GM12878 (cell line): ENCODE results near the gene TSPEAR. TPM values are rescaled to one million over a fixed set of nuclear protein-coding genes. Genes with fewer than 3 reads are reported as not detected.

Source experiments
- ATAC-seq: fragments of 200-7000 bp; cut with Tn5 transposase; 3 replicates; pipeline ENCODE4 v1.9.1; 2020; ENCODE audit warnings: mild to moderate bottlenecking, moderate library complexity
- BruUV-seq: library from RNA; stranded (reverse); fragments of 400-500 nt; replicated peaks from 2 replicates; lab custom pipeline; 2021; lab: Mats Ljungman, UMichigan
- CTCF ChIA-PET: fragments of 300-600 bp; sonication (Branson Sonifier 250); formaldehyde crosslinking; extraction: SDS; loops from one replicate; lab custom pipeline; 2021; ENCODE audit warnings: inconsistent platforms; lab: Yijun Ruan, JAX
- POLR2A ChIA-PET: fragments of 350-600 bp; formaldehyde crosslinking; extraction: SDS; loops from one replicate; lab custom pipeline; 2021; ENCODE audit warnings: inconsistent platforms; lab: Charles Lee
- RAD21 ChIA-PET: fragments of 300-600 bp; sonication (Branson Sonifier 250); formaldehyde crosslinking; loops from one replicate; lab custom pipeline; 2023; ENCODE audit warnings: antibody characterized with exemption; ENCODE audit not compliant: unreplicated experiment; lab: Charles Lee
- SMC1A ChIA-PET: fragments of 300-600 bp; sonication (Branson Sonifier 250); formaldehyde crosslinking; loops from one replicate; lab custom pipeline; 2023; ENCODE audit not compliant: unreplicated experiment, uncharacterized antibody; lab: Charles Lee
- DNase-seq: peaks from one replicate; pipeline ENCODE4 v3.0.0-alpha.2; 2011; ENCODE audit warnings: low read depth, low spot score
- FAIRE-seq: peaks from 3 replicates; lab custom pipeline; 2011; peaks lifted over from hg19 to GRCh38; lab: Jason Lieb, UNC
- H2AFZ ChIP-seq: 2 replicates; pipeline ENCODE4 v1.6.0; 2011; ENCODE audit warnings: low read depth, low read length, control low read depth; ENCODE audit not compliant: control insufficient read depth
- H3K27ac ChIP-seq: 2 replicates; pipeline ENCODE4 v1.5.1; 2011; ENCODE audit warnings: control low read depth; ENCODE audit not compliant: control insufficient read depth, insufficient read depth
- H3K27me3 ChIP-seq, 2 experiments: replicated peaks in 1 of 2; 2 replicates each; pipeline versions ENCODE4 v1.6.0 to v1.6.1; 2011; ENCODE audit warnings: low read length in 1 of 2; ENCODE audit not compliant: control insufficient read depth in 2 of 2, insufficient read depth in 2 of 2
- H3K36me3 ChIP-seq, 2 experiments: 2 replicates each; pipeline ENCODE4 v1.5.1; 2011; ENCODE audit warnings: low read length in 1 of 2; ENCODE audit not compliant: control insufficient read depth in 2 of 2, insufficient read depth in 2 of 2
- H3K4me1 ChIP-seq: 2 replicates; pipeline ENCODE4 v1.6.1; 2011; ENCODE audit warnings: mild to moderate bottlenecking, low read length, moderate library complexity, mixed read lengths; ENCODE audit not compliant: control insufficient read depth, insufficient read depth
- H3K4me2 ChIP-seq: 2 replicates; pipeline ENCODE4 v1.6.0; 2011; ENCODE audit warnings: control low read depth; ENCODE audit not compliant: control insufficient read depth, insufficient read depth
- H3K4me3 ChIP-seq: fragments of 200-600 bp; sonication (generic); 2 replicates; pipeline ENCODE4 v1.5.1; 2016
- H3K79me2 ChIP-seq: 2 replicates; pipeline ENCODE4 v1.6.0; 2011; ENCODE audit warnings: low read length; ENCODE audit not compliant: control insufficient read depth, insufficient read depth
- H3K9ac ChIP-seq: 2 replicates; pipeline ENCODE4 v1.8.0; 2011; ENCODE audit warnings: low read length, control low read depth, mixed read lengths; ENCODE audit not compliant: control insufficient read depth, insufficient read depth
- H3K9me3 ChIP-seq: replicated peaks from 3 replicates; pipeline ENCODE4 v1.5.1; 2011; ENCODE audit warnings: mild to moderate bottlenecking, low read length; ENCODE audit not compliant: control insufficient read depth, insufficient read depth
- H4K20me1 ChIP-seq: 2 replicates; pipeline ENCODE4 v1.6.0; 2011; ENCODE audit not compliant: control insufficient read depth, insufficient read depth
- ETV6 ChIP-seq, 2 experiments: fragments of 450-650 bp in 1 of 2; IDR thresholded peaks in 1 of 2; conservative IDR thresholded peaks in 1 of 2; 2 replicates each; pipeline ENCODE4 v1.6.1; 2014; ENCODE audit warnings: antibody characterized with exemption in 1 of 2, borderline replicate concordance in 1 of 2, low read depth in 1 of 2, mild to moderate bottlenecking in 1 of 2, moderate library complexity in 1 of 2
- NFYB ChIP-seq: IDR thresholded peaks from 2 replicates; pipeline ENCODE4 v1.6.1; 2011; ENCODE audit warnings: low read depth, mild to moderate bottlenecking, low read length, improper control_type of control experiment, moderate library complexity; ENCODE audit not compliant: insufficient read depth
- NR2C1 ChIP-seq: fragments of 450-650 bp; IDR thresholded peaks from 2 replicates; pipeline ENCODE4 v1.6.1; 2017; ENCODE audit warnings: antibody characterized with exemption, mild to moderate bottlenecking, moderate library complexity
- RAD51 ChIP-seq: fragments of 450-650 bp; IDR thresholded peaks from 2 replicates; pipeline ENCODE4 v1.6.1; 2016; ENCODE audit warnings: moderate library complexity, mild to moderate bottlenecking, inconsistent platforms
- SPI1 ChIP-seq: IDR thresholded peaks from 2 replicates; pipeline ENCODE4 v1.6.1; 2011; ENCODE audit warnings: low read depth, mild to moderate bottlenecking, low read length, moderate library complexity, borderline replicate concordance; ENCODE audit not compliant: insufficient read depth
- SRF ChIP-seq, 2 experiments: IDR thresholded peaks; 2 replicates each; pipeline ENCODE4 v1.6.1; 2011; ENCODE audit warnings: low read depth in 2 of 2, low read length in 2 of 2, mild to moderate bottlenecking in 1 of 2, moderate library complexity in 1 of 2
- STAT3 ChIP-seq: IDR thresholded peaks from 2 replicates; pipeline ENCODE4 v1.6.1; 2011; ENCODE audit warnings: low read depth, low read length, improper control_type of control experiment
- TCF3 ChIP-seq: IDR thresholded peaks from 2 replicates; pipeline ENCODE4 v1.6.1; 2012; ENCODE audit warnings: low read depth, mild to moderate bottlenecking, low read length, borderline replicate concordance; ENCODE audit not compliant: insufficient read depth
- WRNIP1 ChIP-seq: IDR thresholded peaks from 2 replicates; pipeline ENCODE4 v1.6.1; 2011; ENCODE audit warnings: low read depth, low read length, improper control_type of control experiment, borderline replicate concordance
- ZNF24 ChIP-seq: fragments of 450-650 bp; IDR thresholded peaks from 2 replicates; pipeline ENCODE4 v1.6.1; 2017; ENCODE audit warnings: antibody characterized with exemption, mild to moderate bottlenecking
- WGBS: methylation state at CpG from one replicate; pipeline ENCODE4 v1.1.6; 2016; ENCODE audit warnings: low lambda C conversion rate; ENCODE audit not compliant: insufficient replicate concordance, insufficient coverage; ENCODE audit errors: missing lambda C conversion rate; 5-methylcytosine and 5-hydroxymethylcytosine counted together
- in situ Hi-C: fragments of 300-500 bp; cut with MboI; formaldehyde crosslinking; loops from 9 replicates; pipeline ENCODE4 v1.14.3; 2018; ENCODE audit warnings: mixed read lengths
- intact Hi-C: fragments of 100-400 bp; cut with micrococcal nuclease; formaldehyde crosslinking; loops from one replicate; pipeline ENCODE4 v1.14.2; 2022; ENCODE audit not compliant: unreplicated experiment
- polyA plus RNA-seq, 11 experiments: library from polyadenylated mRNA; depleted of rRNA in 4 of 11; unstranded in 6 of 11; stranded (reverse) in 5 of 11; fragments of >200 nt; fragmentation: Nextera tagmentation in 4 of 11; fragmentation: Illumina TruSeq in 1 of 11; extraction: Ambion mirVana in 4 of 11; extraction: Trizol in 1 of 11; gene quantifications; 1 replicate in 1 of 11; 2 replicates in 10 of 11; pipeline versions ENCODE4 v1.2.1 to v1.2.3, GENCODE V29; 2011 to 2016; ENCODE audit warnings: inconsistent platforms in 2 of 11, missing spikeins in 2 of 11, low read depth in 1 of 11
- total RNA-seq, 4 experiments: library from RNA; depleted of rRNA in 3 of 4; stranded (reverse); fragments of >200 nt in 3 of 4; fragmentation: Illumina TruSeq in 1 of 4; extraction: Trizol in 1 of 4; gene quantifications; 2 replicates each; pipeline versions ENCODE4 v1.2.1 to v1.2.3, GENCODE V29; 2013 to 2021
- TF ChIP-seq, protein P1 (sequence below), 3 experiments: IDR thresholded peaks in 2 of 3; conservative IDR thresholded peaks in 1 of 3; 2 replicates each; pipeline ENCODE4 v1.5.1; 2011; ENCODE audit warnings: low read depth in 3 of 3, low read length in 3 of 3, mild to moderate bottlenecking in 3 of 3, control low read depth in 2 of 3, moderate library complexity in 2 of 3, inconsistent platforms in 1 of 3, mixed read lengths in 1 of 3; ENCODE audit not compliant: control insufficient read depth in 2 of 3, insufficient read depth in 1 of 3; ENCODE audit errors: extremely low read depth in 1 of 3
- TF ChIP-seq, protein P2 (sequence below): fragments of 450-650 bp; IDR thresholded peaks from 2 replicates; pipeline ENCODE4 v1.6.1; 2016; ENCODE audit warnings: mild to moderate bottlenecking

Gene TSPEAR
- total and polyA plus RNA-seq, 10 of the 15 experiments (the other 5 are each of a cell fraction or from before 2014, with no cell fraction given), result not detected

DNA sequence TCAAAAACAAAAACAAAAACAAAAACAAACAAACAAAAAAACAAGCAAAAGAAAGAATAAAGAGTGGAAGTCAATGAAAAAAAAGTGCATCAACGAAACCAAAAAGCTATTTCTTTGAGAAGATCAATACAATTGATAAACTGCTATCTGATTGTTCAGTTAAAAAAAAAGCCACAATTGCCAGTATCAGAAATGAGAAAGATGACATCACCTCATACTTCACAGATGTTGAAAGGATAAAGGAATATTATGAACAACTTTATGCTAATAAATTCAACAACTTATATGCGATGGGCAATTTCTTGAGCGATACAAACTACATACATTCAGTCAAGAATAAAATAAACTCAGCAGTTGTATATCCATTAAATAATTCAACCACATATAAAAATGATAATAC is 258.3 kb downstream of the TSPEAR start:
- in situ Hi-C loops, result loop anchor here (5.0 kb wide), 1 partner anchor 76 kb away; no protein-coding TSS in a partner anchor
- intact Hi-C loops, result no loop called here
- no peak for TF ChIP-seq WRNIP1
- BruUV-seq, result no TSS peak
- CTCF ChIA-PET, result no interaction called here
- H3K4me1 ChIP-seq, result no peaks in the 10 kb centered on the region
- DNase-seq (no peak), ATAC-seq (no peak), FAIRE-seq (no peak)
- no peaks in the 10 kb centered on the region; the same call in 2 of the 3 replicates for H3K9me3 ChIP-seq
- no peak overlapping the region for H3K9ac ChIP-seq
- no peaks in the 10 kb centered on the region for H3K36me3 ChIP-seq
- SMC1A ChIA-PET, result no interaction called here
- WGBS, result 70% methylated on average over 3 of the region's 3 CpGs
- no peak overlapping the region for H3K4me2 ChIP-seq
- POLR2A ChIA-PET, result no interaction called here
- no peaks in the 10 kb centered on the region for H3K79me2 ChIP-seq
- H3K4me3 ChIP-seq, result no peak overlapping the region
- H4K20me1 ChIP-seq, result no peaks in the 10 kb centered on the region
- H3K27ac ChIP-seq, result no peak overlapping the region
- no peaks in the 10 kb centered on the region; a peak in 1 of 4 replicates for H3K27me3 ChIP-seq
- H2AFZ ChIP-seq, result no peak overlapping the region
- RAD21 ChIA-PET, result no interaction called here

DNA sequence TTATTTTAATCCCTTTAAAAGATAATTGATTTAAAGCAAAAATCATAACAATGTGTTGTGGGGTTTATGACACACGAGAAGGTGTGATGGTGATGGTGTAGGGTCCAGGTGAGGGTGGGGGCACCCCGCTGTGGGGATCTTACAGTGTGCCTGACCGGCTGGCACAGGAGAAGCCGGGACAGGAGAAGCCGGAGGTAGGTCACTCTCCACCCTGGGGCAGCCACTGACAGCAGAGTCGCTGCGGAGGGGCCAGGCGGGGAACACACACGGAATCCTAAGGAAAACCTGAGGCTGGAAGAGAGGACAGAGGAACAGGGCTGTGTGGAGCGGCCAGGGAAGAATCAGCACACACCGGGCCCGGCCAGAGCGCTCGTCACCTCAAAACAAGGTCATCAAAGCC is 260.4 kb downstream of the TSPEAR start:
- DNase-seq (no peak), FAIRE-seq (no peak), ATAC-seq (no peak)
- WGBS, result 50% methylated on average over 14 of the region's 14 CpGs
- H3K9me3 ChIP-seq, result no peaks in the 10 kb centered on the region; the same call in 2 of the 3 replicates
- H3K4me2 ChIP-seq, result no peak overlapping the region
- no peaks in the 10 kb centered on the region for H3K79me2 ChIP-seq
- no TSS peak for BruUV-seq
- in situ Hi-C loops, result loop anchor here (5.0 kb wide), 1 partner anchor 74 kb away; no protein-coding TSS in a partner anchor
- no peak overlapping the region for H3K27ac ChIP-seq
- no peak overlapping the region for H2AFZ ChIP-seq
- intact Hi-C loops, result no loop called here
- no peaks in the 10 kb centered on the region for H3K4me1 ChIP-seq
- CTCF ChIA-PET, result interaction anchor here (0.6 kb wide), 1 partner anchor 662 kb away, joined by 3 read pairs; no protein-coding TSS in a partner anchor
- H3K27me3 ChIP-seq, result no peaks in the 10 kb centered on the region; a peak in 1 of 4 replicates
- SMC1A ChIA-PET, result no interaction called here
- RAD21 ChIA-PET, result no interaction called here
- no peak overlapping the region for H3K9ac ChIP-seq
- POLR2A ChIA-PET, result no interaction called here
- no peak overlapping the region for H3K4me3 ChIP-seq
- H3K36me3 ChIP-seq, result no peaks in the 10 kb centered on the region
- H4K20me1 ChIP-seq, result no peaks in the 10 kb centered on the region
- TF ChIP-seq ZNF24, result no peak
- TF ChIP-seq, protein P1, sequence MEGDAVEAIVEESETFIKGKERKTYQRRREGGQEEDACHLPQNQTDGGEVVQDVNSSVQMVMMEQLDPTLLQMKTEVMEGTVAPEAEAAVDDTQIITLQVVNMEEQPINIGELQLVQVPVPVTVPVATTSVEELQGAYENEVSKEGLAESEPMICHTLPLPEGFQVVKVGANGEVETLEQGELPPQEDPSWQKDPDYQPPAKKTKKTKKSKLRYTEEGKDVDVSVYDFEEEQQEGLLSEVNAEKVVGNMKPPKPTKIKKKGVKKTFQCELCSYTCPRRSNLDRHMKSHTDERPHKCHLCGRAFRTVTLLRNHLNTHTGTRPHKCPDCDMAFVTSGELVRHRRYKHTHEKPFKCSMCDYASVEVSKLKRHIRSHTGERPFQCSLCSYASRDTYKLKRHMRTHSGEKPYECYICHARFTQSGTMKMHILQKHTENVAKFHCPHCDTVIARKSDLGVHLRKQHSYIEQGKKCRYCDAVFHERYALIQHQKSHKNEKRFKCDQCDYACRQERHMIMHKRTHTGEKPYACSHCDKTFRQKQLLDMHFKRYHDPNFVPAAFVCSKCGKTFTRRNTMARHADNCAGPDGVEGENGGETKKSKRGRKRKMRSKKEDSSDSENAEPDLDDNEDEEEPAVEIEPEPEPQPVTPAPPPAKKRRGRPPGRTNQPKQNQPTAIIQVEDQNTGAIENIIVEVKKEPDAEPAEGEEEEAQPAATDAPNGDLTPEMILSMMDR (IDR thresholded peaks at IDR 0.05 in 2 of 3, conservative IDR thresholded peaks at IDR 0.05 in 1 of 3; ENCODE audit: control insufficient read depth in 2 of 3, extremely low read depth in 1 of 3, insufficient read depth in 1 of 3, low read depth in 3 of 3, low read length in 3 of 3), result no peak
- TF ChIP-seq RAD51, result no peak
- no peak for TF ChIP-seq ETV6 (conservative IDR thresholded peaks at IDR 0.05 in 1 of 2, IDR thresholded peaks at IDR 0.05 in 1 of 2; ENCODE audit: borderline replicate concordance in 1 of 2, low read depth in 1 of 2)
- TF ChIP-seq SPI1, result no peak
- TF ChIP-seq NR2C1, result no peak
- TF ChIP-seq, protein P2, sequence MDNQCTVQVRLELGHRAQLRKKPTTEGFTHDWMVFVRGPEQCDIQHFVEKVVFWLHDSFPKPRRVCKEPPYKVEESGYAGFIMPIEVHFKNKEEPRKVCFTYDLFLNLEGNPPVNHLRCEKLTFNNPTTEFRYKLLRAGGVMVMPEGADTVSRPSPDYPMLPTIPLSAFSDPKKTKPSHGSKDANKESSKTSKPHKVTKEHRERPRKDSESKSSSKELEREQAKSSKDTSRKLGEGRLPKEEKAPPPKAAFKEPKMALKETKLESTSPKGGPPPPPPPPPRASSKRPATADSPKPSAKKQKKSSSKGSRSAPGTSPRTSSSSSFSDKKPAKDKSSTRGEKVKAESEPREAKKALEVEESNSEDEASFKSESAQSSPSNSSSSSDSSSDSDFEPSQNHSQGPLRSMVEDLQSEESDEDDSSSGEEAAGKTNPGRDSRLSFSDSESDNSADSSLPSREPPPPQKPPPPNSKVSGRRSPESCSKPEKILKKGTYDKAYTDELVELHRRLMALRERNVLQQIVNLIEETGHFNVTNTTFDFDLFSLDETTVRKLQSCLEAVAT, result no peak
- no peak for TF ChIP-seq TCF3
- no peak for TF ChIP-seq SRF (IDR thresholded peaks at IDR 0.05; ENCODE audit: low read depth in 2 of 2, low read length in 2 of 2)
- TF ChIP-seq NFYB, result no peak
- no peak for TF ChIP-seq STAT3
